GM12891 (cell line): ENCODE results near the gene SNTG2.

Source experiments
- PAX5 ChIP-seq: IDR thresholded peaks from 2 replicates; pipeline ENCODE4 v1.6.1; 2011; ENCODE audit warnings: low read length, moderate library complexity, mild to moderate bottlenecking; ENCODE audit not compliant: insufficient read depth, severe bottlenecking
- POLR2A ChIP-seq: IDR thresholded peaks from 2 replicates; pipeline ENCODE4 v1.6.1; 2011; ENCODE audit warnings: low read depth, low read length, control low read depth
- POLR2AphosphoS5 ChIP-seq: IDR thresholded peaks from 2 replicates; pipeline ENCODE4 v1.6.1; 2011; ENCODE audit warnings: low read depth, low read length, control low read depth
- POU2F2 ChIP-seq: IDR thresholded peaks from 2 replicates; pipeline ENCODE4 v1.6.1; 2011; ENCODE audit warnings: low read depth, mild to moderate bottlenecking, control low read depth, low read length, moderate library complexity
- SPI1 ChIP-seq: IDR thresholded peaks from 2 replicates; pipeline ENCODE4 v1.6.1; 2011; ENCODE audit warnings: low read depth, low read length, control low read depth
- TAF1 ChIP-seq: IDR thresholded peaks from 2 replicates; pipeline ENCODE4 v1.6.1; 2011; ENCODE audit warnings: low read depth, low read length, control low read depth

DNA sequence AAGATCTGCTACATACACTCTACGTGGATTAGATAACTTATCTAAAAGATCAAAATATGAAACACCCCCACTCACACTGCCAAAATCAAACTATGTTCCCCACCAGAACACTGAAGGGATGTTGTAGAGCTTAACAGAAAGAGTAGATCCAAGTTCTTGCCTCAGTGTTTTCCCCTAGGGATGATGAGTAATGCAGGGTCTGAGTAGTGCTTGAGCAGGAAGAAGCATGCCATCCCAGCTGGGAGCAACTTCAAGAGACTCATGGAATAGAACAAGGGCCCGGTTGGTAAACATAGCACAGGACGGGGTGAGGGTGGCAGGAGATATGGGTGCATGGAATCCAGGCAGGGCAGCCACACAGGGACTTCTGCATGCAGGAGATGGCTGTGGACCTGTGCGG lies 74.3 kb downstream of the SNTG2 start:
- no peak for TF ChIP-seq POLR2AphosphoS5
- no peak for TF ChIP-seq POLR2A
- TF ChIP-seq SPI1, result no peak
- no peak for TF ChIP-seq TAF1
- TF ChIP-seq PAX5, result no peak
- no peak for TF ChIP-seq POU2F2
